Measurements from ENCODE around the gene SLCO3A1.

The SLCO3A1 gene

GRCh38 chr15:92128788-92129187 is 275.3 kb downstream of the SLCO3A1 start:
- no peak for DNase-seq (ENCODE audit: low spot score)

- DNase-seq (ENCODE audit: low spot score) = no peak
Measured at GRCh38 chr15:92130244-92130643, 276.7 kb downstream of the SLCO3A1 start.

- DNase-seq (ENCODE audit: low spot score) = no peak
Measured at GRCh38 chr15:92130906-92131305, 277.4 kb downstream of the SLCO3A1 start.

GRCh38 chr15:92132982-92133755 is 279.7 kb downstream of the SLCO3A1 start:
- DNase-seq (ENCODE audit: low spot score) = no peak

- no peak for DNase-seq (ENCODE audit: low spot score)
Measured at GRCh38 chr15:92140796-92141195, 287.3 kb downstream of the SLCO3A1 start.

- no peak for DNase-seq (ENCODE audit: low spot score)
Measured at GRCh38 chr15:92141607-92142006, 288.1 kb downstream of the SLCO3A1 start.

GRCh38 chr15:92142242-92143232 is 289.0 kb downstream of the SLCO3A1 start:
- DNase-seq (ENCODE audit: low spot score) = no peak

- no peak for DNase-seq (ENCODE audit: low spot score)
Measured at GRCh38 chr15:92143765-92144164, 290.3 kb downstream of the SLCO3A1 start.

- DNase-seq (ENCODE audit: low spot score) = no peak
Measured at GRCh38 chr15:92146511-92147150, 293.1 kb downstream of the SLCO3A1 start.

- DNase-seq (ENCODE audit: low spot score) = peak; percentile 85
Measured at GRCh38 chr15:92149029-92149428, 295.5 kb downstream of the SLCO3A1 start.

- peak; percentile 31 for DNase-seq (ENCODE audit: low spot score)
Measured at GRCh38 chr15:92149465-92149864, 296.0 kb downstream of the SLCO3A1 start.

GRCh38 chr15:92151168-92151567 is 297.7 kb downstream of the SLCO3A1 start:
- no peak for DNase-seq (ENCODE audit: low spot score)

- DNase-seq (ENCODE audit: low spot score) = no peak
Measured at GRCh38 chr15:92151741-92152140, 298.2 kb downstream of the SLCO3A1 start.

- DNase-seq (ENCODE audit: low spot score) = no peak
Measured at GRCh38 chr15:92152983-92153382, 299.5 kb downstream of the SLCO3A1 start.

GRCh38 chr15:92153620-92154019 is 300.1 kb downstream of the SLCO3A1 start:
- no peak for DNase-seq (ENCODE audit: low spot score)

- DNase-seq (ENCODE audit: low spot score) = no peak
Measured at GRCh38 chr15:92155934-92156333, 302.4 kb downstream of the SLCO3A1 start.

- no peak for DNase-seq (ENCODE audit: low spot score)
Measured at GRCh38 chr15:92157666-92158298, 304.3 kb downstream of the SLCO3A1 start.

- DNase-seq (ENCODE audit: low spot score) = no peak
Measured at GRCh38 chr15:92158426-92158825, 304.9 kb downstream of the SLCO3A1 start.

GRCh38 chr15:92159481-92159880 is 306.0 kb downstream of the SLCO3A1 start:
- no peak for DNase-seq (ENCODE audit: low spot score)

GRCh38 chr15:92159906-92160841 is 306.7 kb downstream of the SLCO3A1 start:
- no peak for DNase-seq (ENCODE audit: low spot score)
